WTC11 (cell line): ENCODE data around the gene NSUN2. TPM values are rescaled to one million over a fixed set of nuclear protein-coding genes. Genes with fewer than 3 reads are reported as not detected.

ENCODE experiments used
- ATAC-seq: fragments of 200-7000 bp; cut with Tn5 transposase; 2 replicates; pipeline ENCODE4 v1.10.0; 2021; ENCODE audit warnings: mild to moderate bottlenecking, moderate library complexity
- CTCF ChIA-PET: fragments of 300-600 bp; sonication (Branson Sonifier 250); formaldehyde crosslinking; loops from one replicate; lab custom pipeline; 2021; ENCODE audit warnings: antibody characterized with exemption; lab: Charles Lee
- POLR2A ChIA-PET: fragments of 350-600 bp; sonication (Branson Sonifier 250); formaldehyde crosslinking; loops from one replicate; lab custom pipeline; 2021; ENCODE audit warnings: antibody characterized with exemption; lab: Charles Lee
- DNase-seq: peaks from one replicate; pipeline ENCODE4 v3.0.0; 2021; ENCODE audit warnings: low spot score
- H3K27ac Mint-ChIP-seq: 2 replicates; pipeline ENCODE4 v1.8.0; 2021; ENCODE audit warnings: mixed read lengths
- H3K27me3 Mint-ChIP-seq: 2 replicates; pipeline ENCODE4 v1.8.0; 2021; ENCODE audit warnings: low read depth, mild to moderate bottlenecking, moderate library complexity, mixed read lengths
- H3K36me3 Mint-ChIP-seq: 2 replicates; pipeline ENCODE4 v1.8.0; 2021; ENCODE audit warnings: mixed read lengths
- H3K4me1 Mint-ChIP-seq: 2 replicates; pipeline ENCODE4 v1.8.0; 2022; ENCODE audit warnings: mixed read lengths
- H3K4me3 Mint-ChIP-seq: 2 replicates; pipeline ENCODE4 v1.8.0; 2021; ENCODE audit warnings: mild to moderate bottlenecking, moderate library complexity, mixed read lengths
- H3K9me3 Mint-ChIP-seq: 2 replicates; pipeline ENCODE4 v1.8.0; 2021; ENCODE audit warnings: mixed read lengths
- ATF2 ChIP-seq: sonication (generic); formaldehyde crosslinking; IDR thresholded peaks from 2 replicates; pipeline ENCODE4 v1.8.1; 2022; ENCODE audit warnings: low read depth, missing genetic modification reagents, borderline replicate concordance
- CREB1 ChIP-seq: sonication (generic); formaldehyde crosslinking; IDR thresholded peaks from 2 replicates; pipeline ENCODE4 v1.8.0; 2023; ENCODE audit warnings: mild to moderate bottlenecking, missing genetic modification reagents
- FOXJ3 ChIP-seq: sonication (generic); formaldehyde crosslinking; IDR thresholded peaks from 2 replicates; pipeline ENCODE4 v1.9.0; 2021; ENCODE audit warnings: missing genetic modification reagents, mild to moderate bottlenecking, borderline replicate concordance
- GTF2I ChIP-seq: fragments of 250-450 bp; sonication (Bioruptor Pico); conservative IDR thresholded peaks from 2 replicates; pipeline ENCODE4 v1.4.0; 2021; ENCODE audit warnings: mild to moderate bottlenecking
- JUN ChIP-seq: sonication (generic); formaldehyde crosslinking; IDR thresholded peaks from 2 replicates; pipeline ENCODE4 v1.8.0; 2023; ENCODE audit warnings: mild to moderate bottlenecking, missing genetic modification reagents
- NFATC4 ChIP-seq: fragments of 250-450 bp; sonication (Bioruptor Pico); IDR thresholded peaks from 2 replicates; pipeline ENCODE4 v1.9.0; 2021; ENCODE audit warnings: mild to moderate bottlenecking
- OVOL2 ChIP-seq: fragments of 250-450 bp; sonication (Bioruptor Pico); IDR thresholded peaks from 2 replicates; pipeline ENCODE4 v1.9.0; 2021; ENCODE audit warnings: mild to moderate bottlenecking, borderline replicate concordance
- PRRX2 ChIP-seq: fragments of 250-450 bp; sonication (Bioruptor Pico); IDR thresholded peaks from 2 replicates; pipeline ENCODE4 v1.8.0; 2021; ENCODE audit warnings: mild to moderate bottlenecking
- RORB ChIP-seq: fragments of 250-450 bp; sonication (Bioruptor Pico); IDR thresholded peaks from 2 replicates; pipeline ENCODE4 v1.9.0; 2021; ENCODE audit warnings: mild to moderate bottlenecking
- SP1 ChIP-seq: sonication (generic); formaldehyde crosslinking; conservative IDR thresholded peaks from 2 replicates; pipeline ENCODE4 v1.8.1; 2022; ENCODE audit warnings: missing genetic modification reagents
- STAT6 ChIP-seq: sonication (generic); formaldehyde crosslinking; conservative IDR thresholded peaks from 2 replicates; pipeline ENCODE4 v1.8.1; 2023; ENCODE audit warnings: mild to moderate bottlenecking, low read depth, missing genetic modification reagents, moderate library complexity
- TCF7 ChIP-seq: sonication (generic); formaldehyde crosslinking; IDR thresholded peaks from 2 replicates; pipeline ENCODE4 v1.8.0; 2022; ENCODE audit warnings: mild to moderate bottlenecking, low read depth, missing genetic modification reagents, moderate library complexity
- USF1 ChIP-seq: sonication (generic); formaldehyde crosslinking; IDR thresholded peaks from 2 replicates; pipeline ENCODE4 v1.8.0; 2022; ENCODE audit warnings: mild to moderate bottlenecking, missing genetic modification reagents
- USF2 ChIP-seq: sonication (generic); formaldehyde crosslinking; IDR thresholded peaks from 2 replicates; pipeline ENCODE4 v1.8.1; 2023; ENCODE audit warnings: mild to moderate bottlenecking, missing genetic modification reagents, moderate library complexity
- ZNF281 ChIP-seq: sonication (generic); formaldehyde crosslinking; IDR thresholded peaks from 2 replicates; pipeline ENCODE4 v1.8.0; 2023; ENCODE audit warnings: mild to moderate bottlenecking, missing genetic modification reagents
- ZNF425 ChIP-seq: fragments of 250-450 bp; sonication (Bioruptor Pico); conservative IDR thresholded peaks from 2 replicates; pipeline ENCODE4 v1.9.0; 2021; ENCODE audit warnings: mild to moderate bottlenecking
- ZNF671 ChIP-seq: fragments of 250-450 bp; sonication (Bioruptor Pico); IDR thresholded peaks from 2 replicates; pipeline ENCODE4 v1.8.0; 2021; ENCODE audit warnings: mild to moderate bottlenecking
- total RNA-seq: library from RNA; stranded (reverse); gene quantifications from 3 replicates; pipeline ENCODE4 v1.2.3, GENCODE V29; 2021

The NSUN2 gene
- total RNA-seq, 1 experiment from 2014 or later, result 88.4 TPM

GRCh38 chr5:6637022-6637421, 4.2 kb upstream of the NSUN2 start:
- TF ChIP-seq ATF2 (CRISPR knock-in tag) (no peak), OVOL2 (CRISPR knock-in tag) (no peak), USF2 (CRISPR knock-in tag) (no peak), ZNF425 (CRISPR knock-in tag) (no peak), SP1 (no peak)
- ChIA-PET POLR2A (no interaction called here), CTCF (no interaction called here)
- no peak for DNase-seq
- ATAC-seq, result no peak
- Mint-ChIP-seq H3K4me3 (no peak overlapping the region), H3K4me1 (peaks cover 10% of the 10 kb centered on the region), H3K9me3 (no peaks in the 10 kb centered on the region), H3K36me3 (peaks cover 8% of the 10 kb centered on the region), H3K27ac (peak overlapping the region; percentile 37; the same call in 1 of the 2 replicates), H3K27me3 (no peaks in the 10 kb centered on the region)

- DNase-seq (no peak), ATAC-seq (no peak)
- Mint-ChIP-seq H3K9me3 (no peaks in the 10 kb centered on the region), H3K27ac (peak overlapping the region; percentile 69; the same call in 1 of the 2 replicates), H3K27me3 (no peaks in the 10 kb centered on the region), H3K4me3 (no peak overlapping the region), H3K36me3 (peaks cover 10% of the 10 kb centered on the region), H3K4me1 (peaks cover 13% of the 10 kb centered on the region)
- TF ChIP-seq ZNF281, result no peak
- no peak for TF ChIP-seq SP1
- TF ChIP-seq NFATC4 (CRISPR knock-in tag), result no peak
- TF ChIP-seq STAT6 (CRISPR knock-in tag), result no peak
- TF ChIP-seq PRRX2, result no peak
- TF ChIP-seq TCF7 (CRISPR knock-in tag), result no peak
- no peak for TF ChIP-seq JUN
- TF ChIP-seq FOXJ3, result no peak
- no peak for TF ChIP-seq GTF2I (CRISPR knock-in tag)
- no peak for TF ChIP-seq ZNF671 (CRISPR knock-in tag)
- TF ChIP-seq USF1 (CRISPR knock-in tag), result no peak
- TF ChIP-seq CREB1, result no peak
- TF ChIP-seq RORB, result no peak
- ChIA-PET POLR2A (no interaction called here), CTCF (no interaction called here)
Observed at GRCh38 chr5:6636293-6636692, 3.4 kb upstream of the NSUN2 start.
